Esophagus mucosa (tissue), 1 donor: ENCODE measurements around the gene TRIM72. TPM values are rescaled to one million over a fixed set of nuclear protein-coding genes. Genes with fewer than 3 reads are reported as not detected.
"Not testable (repeated sequence)": the region's sequence is repeated elsewhere in the genome, so short reads cannot be mapped to it uniquely, and the experiment has no call there.

ENCODE experiments used
- ATAC-seq: fragments of 200-7000 bp; cut with Tn5 transposase; one replicate; pipeline ENCODE4 v1.9.1; 2020
- total RNA-seq: library from RNA; stranded (reverse); gene quantifications from one replicate; pipeline ENCODE4 v1.2.4, GENCODE V29; 2023
- donor health status: DM: yes; HTN: yes; CAD: no.

TRIM72 gene
- total RNA-seq, 1 donor from 2014 or later = 0.04 TPM

DNA sequence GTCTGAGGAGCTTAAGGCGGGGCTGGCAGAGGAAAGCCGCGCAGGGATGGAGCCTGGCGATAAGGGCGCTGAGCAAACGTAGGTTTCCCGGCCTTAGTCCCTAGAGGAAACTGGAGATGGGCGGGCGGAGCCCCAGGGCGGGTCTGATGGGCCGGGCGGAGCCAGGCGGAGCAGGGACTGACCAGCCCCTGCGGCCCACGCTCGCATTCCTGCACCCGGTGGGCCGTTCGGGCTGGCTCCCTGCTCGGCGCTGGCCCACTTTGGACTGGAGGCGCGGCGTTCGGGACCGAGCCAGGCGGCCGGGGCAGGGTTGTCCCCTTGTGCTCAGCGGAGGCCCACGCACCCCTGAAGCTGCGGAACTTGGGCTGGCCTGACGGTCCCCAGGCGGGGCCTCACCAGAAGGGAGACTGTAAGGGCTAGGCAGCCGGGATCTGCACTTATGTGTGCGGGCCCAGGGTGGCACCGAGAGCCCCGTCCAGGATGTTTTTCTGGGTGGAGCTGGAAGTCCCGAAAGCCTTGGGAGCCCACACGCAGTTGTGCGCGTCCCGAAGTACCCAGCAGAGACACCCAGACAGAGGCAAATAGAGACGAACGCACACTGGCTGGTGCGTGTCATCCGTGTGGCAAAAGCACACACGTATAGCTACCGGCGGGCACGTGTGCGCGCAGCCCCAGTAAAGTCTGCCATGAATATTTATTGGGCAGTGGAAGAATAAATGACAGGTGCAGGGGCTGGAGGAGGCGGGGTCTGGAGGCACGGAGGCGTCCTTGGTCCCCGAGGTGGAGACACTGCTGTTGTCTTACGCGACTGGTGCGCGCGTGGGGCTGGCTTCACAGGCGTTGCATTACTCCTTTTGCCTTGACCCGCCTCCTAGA lies 1.6 kb downstream of the TRIM72 start:
- peak; percentile 42 for ATAC-seq

DNA sequence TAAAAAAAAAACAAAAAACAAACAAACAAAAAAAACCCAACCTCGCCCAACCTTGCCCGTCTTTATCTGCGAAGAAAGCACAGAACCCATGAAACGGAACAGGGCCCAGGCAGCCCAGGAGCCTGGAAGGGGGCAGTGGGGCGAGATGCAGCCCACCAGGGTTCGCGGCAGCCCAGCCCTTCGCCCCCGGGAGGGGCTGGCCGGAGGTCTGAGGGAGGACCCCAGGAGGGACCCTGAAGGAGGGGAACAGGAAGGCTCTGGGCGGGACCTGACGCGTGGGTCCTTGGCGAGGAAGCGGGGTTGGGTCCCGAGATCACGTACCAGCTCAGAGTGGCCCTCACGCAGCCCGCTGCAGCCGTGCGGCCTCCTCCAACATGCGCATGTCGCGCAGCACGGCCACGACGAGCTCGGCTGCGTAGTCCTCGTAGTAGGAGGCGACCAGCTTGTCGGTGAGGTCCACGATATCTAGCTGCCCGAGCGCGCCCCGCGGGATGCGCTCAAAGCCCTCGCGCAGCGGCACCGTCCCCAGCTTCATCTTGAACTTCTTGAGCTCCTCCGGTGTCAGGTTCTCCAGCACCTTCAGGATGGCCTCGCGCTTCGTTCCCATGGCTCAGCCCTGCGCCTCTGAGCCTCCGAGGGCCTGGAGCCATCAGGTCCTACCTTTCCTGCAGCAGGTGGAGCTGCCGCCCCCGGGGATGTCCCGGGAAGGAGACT lies 2.7 kb downstream of the TRIM72 start, which contains the start of gene PYDC1:
TSS of gene PYDC1 (minus strand) at position 714 of the 714 bp plus-strand sequence. CDS start at position 607, 107 bp downstream.
- peak; percentile 13 for ATAC-seq

DNA sequence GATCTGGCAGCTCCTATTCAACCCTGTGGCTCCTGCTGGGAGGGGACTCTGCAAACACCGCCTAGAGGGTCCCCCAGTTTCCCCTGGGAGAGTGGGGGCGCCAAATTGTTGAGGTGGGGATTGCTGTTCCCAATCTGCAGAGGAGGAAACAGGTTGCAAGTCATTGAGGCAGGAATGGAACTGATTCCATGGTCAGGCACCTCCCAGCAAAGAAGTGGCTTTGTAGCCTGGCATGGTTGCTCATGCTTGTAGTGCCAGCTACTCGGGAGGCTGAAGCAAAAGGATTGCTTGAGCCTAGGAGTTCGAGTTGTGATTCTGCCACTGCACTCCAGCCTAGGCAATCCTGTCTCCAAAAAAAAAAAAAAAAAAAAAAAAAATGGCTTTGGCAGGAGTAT lies 3.2 kb downstream of the TRIM72 start:
- ATAC-seq = no peak

DNA sequence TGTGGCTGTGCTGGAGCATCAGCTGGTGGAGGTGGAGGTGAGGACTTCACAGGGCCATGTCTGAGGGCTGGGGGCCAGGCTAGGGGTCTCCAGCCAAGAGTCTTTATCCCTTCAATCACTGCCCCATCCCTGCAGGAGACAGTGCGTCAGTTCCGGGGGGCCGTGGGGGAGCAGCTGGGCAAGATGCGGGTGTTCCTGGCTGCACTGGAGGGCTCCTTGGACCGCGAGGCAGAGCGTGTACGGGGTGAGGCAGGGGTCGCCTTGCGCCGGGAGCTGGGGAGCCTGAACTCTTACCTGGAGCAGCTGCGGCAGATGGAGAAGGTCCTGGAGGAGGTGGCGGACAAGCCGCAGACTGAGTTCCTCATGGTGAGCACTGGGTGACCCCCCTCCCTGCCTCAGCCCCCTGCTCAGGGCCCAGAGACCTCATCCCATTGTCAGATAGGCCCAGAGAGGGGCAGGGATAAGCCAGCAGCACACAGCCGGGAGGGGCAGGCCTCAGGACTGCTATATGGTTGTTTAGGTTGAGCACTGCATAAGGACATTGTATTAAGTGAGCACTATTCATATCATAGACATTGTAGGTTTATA lies 5.3 kb downstream of the TRIM72 start:
- no peak for ATAC-seq

DNA sequence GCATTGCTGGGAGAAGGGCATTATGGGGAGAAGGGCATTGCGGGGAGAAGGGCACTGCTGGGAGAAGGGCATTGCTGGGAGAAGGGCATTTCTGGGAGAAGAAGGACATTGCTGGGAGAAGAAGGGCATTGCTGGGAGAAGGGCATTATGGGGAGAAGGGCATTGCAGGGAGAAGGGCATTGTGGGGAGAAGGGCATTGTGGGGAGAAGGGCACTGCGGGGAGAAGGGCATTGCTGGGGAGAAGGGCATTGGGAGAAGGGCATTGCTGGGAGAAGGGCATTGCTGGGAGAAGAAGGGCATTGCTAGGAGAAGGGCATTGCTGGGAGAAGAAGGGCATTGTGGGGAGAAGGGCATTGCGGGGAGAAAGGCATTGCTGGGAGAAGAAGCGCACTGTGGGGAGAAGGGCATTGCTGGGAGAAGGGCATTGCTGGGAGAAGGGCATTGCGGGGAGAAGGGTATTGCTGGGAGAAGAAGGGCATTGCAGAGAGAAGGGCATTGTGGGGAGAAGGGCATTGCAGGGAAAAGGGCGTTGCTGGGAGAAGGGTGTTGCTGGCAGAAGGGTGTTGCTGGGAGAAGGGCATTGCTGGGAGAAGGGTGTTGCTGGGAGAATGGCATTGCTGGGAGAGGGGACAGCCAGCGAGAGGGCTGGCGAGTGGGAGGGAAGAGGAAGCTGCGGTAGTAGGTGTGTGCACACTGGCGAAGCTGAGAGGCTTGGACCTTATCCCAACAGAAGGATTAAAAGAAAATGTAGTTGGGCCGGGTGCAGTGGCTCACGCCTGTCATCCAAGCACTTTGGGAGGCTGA lies 7.6 kb downstream of the TRIM72 start:
- peak; percentile 65 for ATAC-seq

DNA sequence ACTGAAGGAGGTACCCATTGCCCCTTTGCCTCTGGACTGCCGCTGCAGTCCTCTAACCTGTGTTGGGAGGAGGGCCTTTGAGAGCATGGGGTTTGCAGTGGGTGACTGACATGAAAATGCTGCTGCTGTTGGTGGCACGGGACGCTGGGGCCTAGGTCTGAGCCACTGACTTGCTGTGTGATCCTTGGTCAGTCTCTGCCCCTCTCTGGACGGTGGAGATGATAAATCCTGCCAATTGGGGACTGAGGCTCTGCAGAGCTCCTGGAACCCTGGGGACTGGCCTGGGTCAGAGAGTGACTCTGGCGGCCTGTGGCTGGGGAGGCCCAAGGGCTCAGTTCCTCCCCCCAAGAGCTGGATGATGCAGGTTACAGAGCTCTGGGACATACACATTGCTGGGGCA lies 9.1 kb downstream of the TRIM72 start:
- ATAC-seq = no peak

DNA sequence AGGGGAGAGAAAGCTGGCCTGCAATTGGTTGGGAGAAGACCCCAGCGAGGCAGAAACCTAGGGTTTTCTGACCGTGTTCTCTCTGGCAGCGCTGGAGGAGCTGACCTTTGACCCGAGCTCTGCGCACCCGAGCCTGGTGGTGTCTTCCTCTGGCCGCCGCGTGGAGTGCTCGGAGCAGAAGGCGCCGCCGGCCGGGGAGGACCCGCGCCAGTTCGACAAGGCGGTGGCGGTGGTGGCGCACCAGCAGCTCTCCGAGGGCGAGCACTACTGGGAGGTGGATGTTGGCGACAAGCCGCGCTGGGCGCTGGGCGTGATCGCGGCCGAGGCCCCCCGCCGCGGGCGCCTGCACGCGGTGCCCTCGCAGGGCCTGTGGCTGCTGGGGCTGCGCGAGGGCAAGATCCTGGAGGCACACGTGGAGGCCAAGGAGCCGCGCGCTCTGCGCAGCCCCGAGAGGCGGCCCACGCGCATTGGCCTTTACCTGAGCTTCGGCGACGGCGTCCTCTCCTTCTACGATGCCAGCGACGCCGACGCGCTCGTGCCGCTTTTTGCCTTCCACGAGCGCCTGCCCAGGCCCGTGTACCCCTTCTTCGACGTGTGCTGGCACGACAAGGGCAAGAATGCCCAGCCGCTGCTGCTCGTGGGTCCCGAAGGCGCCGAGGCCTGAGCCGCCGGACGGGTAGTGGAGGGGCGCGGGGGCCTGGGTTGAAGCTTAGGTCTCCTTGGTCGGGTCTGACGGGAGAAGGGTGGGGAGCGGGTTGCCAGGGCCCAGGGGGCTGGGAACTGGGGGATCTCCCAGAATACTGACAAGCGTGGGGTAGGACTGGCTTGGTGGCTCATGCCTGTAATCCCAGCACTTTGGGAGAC lies 10.4 kb downstream of the TRIM72 start:
- ATAC-seq = no peak

DNA sequence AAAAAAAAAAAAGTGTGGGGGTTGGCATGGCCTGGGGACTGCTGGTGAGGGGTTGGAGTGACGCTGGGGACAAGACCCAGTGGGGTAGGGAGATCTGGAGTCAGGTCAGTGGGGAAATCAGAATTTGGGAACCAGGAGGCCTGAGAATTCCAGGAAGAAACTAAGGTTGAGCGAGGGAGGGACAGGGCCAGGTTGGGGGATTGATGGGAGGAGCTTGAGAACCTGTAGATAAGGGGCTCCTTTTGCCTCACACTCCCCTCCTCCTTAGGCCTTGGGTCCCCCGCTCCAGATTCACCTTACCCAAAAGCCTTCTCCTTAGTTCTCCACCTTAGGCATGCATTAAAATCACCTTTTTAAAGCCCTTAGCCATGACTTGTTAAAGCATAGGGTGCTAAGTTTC lies 11.3 kb downstream of the TRIM72 start:
- ATAC-seq = no peak

DNA sequence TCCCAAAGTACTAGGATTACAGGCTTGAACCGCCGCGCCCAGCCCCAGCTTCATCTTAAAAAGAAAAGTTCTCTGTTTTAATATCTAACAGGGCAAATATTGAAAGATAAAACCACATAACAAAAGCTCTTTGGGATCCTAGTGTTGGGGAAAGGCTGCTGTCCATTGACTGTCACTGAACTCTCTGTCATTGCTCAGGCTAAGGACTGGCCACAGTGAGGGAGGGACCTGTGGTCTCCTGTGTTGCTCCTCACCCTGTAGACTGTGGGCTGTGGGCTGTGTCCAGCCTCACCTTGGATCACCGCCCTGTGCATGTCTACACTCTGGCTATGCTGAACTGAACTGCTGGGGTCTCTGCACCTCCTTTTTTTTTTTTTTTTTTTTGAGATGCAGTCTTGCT lies 14.3 kb downstream of the TRIM72 start:
- ATAC-seq = peak; percentile 32

DNA sequence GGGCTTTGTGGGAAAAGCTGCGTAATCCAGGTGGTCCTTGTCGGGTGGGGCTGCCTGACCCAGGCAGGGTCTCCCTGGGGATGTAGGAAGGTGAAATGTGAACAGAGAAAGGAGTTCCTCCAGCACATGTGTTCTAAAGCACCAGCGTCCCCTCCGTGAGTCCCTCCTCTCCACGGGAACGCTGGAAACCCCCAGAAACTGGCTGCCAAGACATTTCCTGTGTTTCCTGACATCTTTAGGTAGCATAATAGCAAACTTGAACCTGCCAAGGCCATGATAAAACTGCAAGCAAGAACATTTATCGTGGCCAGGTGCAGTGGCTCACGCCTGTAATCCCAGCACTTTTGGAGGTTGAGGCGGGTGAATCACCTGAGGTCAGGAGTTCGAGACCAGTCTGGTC lies 15.6 kb downstream of the TRIM72 start:
- ATAC-seq = no peak

DNA sequence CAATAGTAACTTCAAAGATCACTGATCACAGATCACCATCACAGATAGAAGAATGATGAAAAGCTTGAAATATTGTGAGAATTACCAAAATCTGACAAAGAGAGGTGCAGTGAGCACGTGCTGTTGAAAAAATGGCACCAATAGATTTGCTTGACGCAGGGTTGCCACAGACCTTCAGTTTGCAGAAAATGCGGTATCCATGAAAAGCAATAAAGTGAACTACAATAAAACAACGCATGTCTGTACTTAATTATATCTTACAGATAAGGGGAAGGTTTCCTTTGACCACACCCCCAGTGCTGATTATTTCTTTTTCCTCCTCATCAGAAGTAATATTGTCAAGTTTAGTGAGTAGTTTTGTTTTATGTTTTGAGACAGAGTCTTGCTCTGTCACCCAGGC lies 24.1 kb downstream of the TRIM72 start:
- no peak for ATAC-seq

DNA sequence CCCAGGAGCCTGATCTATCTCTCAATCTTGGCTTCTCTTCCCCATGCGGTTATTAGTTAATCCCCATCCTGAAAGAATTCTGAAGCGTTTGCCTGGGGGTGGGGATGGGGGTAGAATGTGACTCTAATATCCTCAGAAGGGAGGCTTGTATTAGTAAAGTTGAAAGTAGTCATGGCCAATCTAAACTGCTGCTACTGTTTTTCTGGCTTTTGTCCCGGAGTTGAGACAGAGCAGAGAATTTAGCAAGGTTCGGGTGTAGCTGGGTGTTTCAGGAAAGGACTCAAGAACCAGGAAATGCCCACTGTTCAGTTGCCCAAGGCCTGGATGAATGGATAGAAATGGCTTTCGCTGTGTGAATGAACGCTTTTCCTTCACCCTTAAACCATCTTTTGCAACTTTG lies 28.3 kb downstream of the TRIM72 start:
- peak; percentile 82 for ATAC-seq

DNA sequence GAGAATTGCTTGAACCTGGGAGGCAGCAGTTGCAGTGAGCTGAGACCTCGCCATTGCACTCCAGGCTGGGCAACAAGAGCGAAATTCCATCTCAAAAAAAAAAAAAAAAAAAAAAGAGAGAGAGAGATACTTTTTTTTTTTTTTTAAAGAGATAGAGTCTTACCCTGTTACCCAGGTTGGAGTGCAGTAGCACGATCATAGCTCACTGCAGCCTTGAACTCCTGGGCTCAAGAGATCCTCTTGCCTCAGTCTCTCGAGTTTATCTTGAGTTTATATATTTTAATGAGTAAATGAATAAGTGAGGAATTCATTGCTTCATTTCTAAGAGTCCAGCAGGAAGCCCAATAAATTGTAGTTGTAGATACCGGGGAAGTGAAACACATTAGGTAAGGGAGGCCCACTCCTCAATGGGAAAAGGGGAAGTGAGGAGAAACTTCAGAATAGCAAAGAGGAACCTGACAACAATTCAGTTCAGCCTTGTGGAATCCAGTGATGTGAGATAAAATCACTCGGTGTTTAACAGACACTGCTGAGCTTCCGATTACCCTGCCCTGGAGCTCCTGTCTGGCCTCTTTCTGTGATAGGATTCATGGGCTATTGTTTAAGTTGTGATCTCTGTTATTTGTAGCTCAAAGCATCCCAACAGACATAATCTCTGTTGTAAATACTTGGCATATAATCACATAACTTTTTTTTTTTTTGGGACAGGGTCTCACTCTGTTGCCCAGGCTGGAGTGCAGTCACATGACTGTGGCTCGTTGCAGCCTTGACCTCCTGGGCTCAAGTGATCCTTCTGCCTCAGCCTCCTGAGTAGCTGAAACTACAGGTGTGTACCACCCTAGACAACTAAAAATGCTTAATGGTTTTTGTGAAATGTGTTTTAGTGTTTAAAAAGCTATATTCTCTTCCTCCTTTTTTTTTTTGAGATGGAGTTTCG lies 30.1 kb downstream of the TRIM72 start:
- no peak for ATAC-seq

DNA sequence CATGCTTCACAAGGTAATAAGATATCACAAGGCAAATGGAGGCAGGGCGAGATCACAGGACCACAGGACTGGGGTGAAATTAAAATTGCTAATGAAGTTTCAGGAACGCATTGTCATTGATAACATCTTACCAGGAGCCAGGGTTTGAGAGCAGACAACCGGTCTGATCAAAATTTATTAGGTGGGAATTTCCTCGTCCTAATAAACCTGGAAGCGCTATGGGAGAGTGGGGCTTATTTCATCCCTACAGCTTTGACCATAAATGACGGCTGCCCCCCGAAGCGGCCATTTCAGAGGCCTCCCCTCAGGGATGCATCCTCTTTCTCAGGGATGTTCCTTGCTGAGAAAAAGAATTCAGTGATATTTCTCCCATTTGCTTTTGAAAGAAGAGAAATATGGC lies 31.7 kb downstream of the TRIM72 start:
- ATAC-seq = not testable (repeated sequence)

DNA sequence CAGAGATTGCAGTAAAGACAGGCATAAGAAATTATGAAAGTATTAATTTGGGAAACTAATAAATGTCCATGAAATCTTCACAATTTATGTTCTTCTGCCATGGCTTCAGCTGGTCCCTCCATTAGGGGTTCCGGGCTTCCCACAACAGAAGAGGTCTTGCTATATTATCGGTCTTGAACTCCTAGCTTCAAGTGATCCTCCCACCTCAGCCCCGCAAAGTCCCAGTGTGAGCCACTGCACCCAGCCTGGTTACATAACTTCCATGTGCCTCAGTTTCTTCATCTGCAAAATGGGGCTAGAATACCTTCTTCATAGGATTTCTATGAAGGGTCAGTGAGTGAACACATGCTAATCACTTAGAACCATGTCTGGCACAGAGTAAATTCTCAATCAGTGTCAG lies 32.4 kb downstream of the TRIM72 start:
- no peak for ATAC-seq

DNA sequence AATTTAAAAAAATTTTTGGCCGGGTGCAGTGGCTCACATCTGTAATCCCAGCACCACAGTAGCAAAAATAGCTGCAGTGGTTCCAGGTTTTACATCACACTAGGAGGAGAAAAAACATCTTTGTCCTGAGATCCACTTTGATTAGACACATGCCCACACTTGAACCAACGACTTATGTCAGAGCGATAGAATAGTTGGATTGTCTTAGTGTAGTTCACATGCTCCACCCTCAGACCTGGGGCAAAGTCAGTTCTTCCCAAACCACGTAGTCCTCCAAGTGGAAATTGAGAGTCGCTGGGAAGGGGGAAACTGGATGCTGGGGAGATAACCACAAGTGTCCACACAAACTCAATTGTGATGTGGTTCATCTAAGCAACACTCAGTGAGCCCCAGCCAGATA lies 34.4 kb downstream of the TRIM72 start:
- ATAC-seq = peak; percentile 74

DNA sequence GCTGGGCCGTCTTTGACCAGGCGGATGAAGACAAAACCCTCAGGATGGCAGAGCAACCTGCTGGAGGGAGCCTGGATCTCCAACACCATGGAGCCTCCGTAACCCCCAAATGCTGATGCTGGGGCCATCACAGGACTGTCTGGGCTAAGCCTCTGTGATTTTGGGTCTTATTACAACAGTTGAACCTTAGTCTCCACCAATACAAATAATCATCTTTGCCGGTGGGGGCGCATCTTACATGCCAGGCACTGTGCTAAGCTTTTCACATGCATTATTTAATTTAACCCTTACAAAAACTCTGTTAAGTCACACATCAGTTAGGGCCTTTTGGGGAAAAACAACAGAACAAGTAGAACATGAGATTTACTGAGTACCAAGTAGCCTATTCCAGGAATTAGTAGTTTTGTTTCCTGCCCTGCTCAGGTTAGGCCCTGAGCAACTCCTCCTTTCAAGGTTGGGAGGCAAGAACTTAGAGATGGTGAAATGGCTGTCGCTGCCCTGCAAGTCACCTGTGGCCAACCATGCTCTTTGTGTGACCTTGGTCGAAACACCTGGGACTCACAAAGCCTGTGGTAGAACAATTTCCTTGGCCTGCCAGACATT lies 37.0 kb downstream of the TRIM72 start:
- ATAC-seq = no peak

DNA sequence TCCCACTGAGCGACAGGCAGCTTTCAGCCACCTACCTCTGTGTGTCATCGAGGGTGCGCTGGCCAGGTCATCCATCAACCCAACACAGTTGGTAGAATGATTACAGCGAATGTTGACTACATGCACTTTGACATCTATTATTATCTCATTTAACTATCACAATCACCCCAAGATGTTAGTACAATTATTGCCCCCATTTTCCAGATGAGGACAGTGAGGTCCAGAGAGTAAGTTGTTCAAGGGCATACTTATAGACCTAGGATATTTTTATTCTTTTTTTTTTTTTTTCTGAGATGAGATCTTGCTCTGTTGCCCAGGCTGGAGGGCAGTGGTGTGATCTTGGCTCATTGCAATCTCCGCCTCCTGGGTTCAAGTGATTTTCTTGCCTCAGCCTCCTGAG lies 37.5 kb downstream of the TRIM72 start:
- ATAC-seq = no peak

DNA sequence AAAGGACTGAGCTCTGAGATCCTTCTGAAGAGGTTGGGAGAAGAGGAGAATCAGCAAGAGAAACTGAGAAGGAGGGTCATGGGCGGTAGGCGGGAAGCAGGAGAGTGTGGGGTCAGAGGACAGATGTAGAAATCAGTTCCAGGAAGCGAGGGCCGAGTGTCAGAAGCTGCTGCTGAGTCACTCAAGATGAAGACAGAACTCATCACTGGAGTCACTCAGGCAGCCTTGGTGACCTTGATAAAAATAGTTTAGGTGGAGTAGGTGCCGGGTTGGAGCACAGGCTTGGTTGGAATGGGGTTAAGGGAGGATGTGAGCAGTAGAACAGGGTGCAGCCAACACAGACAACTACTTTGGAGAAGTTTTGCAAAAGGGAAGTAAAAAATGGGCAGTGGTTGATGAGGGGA lies 39.7 kb downstream of the TRIM72 start:
- peak; percentile 78 for ATAC-seq

DNA sequence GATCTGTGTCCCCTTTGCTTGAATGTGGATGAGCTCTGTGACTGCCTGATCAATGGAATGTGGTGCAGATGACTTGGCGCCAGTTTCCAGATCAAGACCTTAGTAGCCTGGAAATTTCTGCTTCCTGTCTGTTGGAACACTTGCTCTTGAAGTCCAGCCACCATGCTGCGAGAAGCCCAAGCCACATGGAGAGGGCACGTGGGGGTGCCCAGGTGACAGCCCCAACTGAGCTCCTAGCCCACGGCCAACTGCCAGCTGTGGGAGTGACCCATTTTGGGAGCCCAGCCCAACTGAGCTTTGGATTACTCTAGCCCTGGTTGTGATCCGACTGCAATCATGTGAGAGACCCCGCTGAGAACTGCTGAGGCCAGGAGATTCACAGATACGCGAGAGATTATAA lies 42.5 kb downstream of the TRIM72 start:
- ATAC-seq = no peak
